H1 (cell line): ENCODE results near the gene HS6ST1. TPM values are rescaled to one million over a fixed set of nuclear protein-coding genes. Genes with fewer than 3 reads are reported as not detected.

Experiments used
- CHD2 ChIP-seq: IDR thresholded peaks from 2 replicates; pipeline ENCODE4 v1.6.1; 2012; ENCODE audit warnings: low read length, improper control_type of control experiment
- CREB1 ChIP-seq: IDR thresholded peaks from 2 replicates; pipeline ENCODE4 v1.6.1; 2012; ENCODE audit warnings: inconsistent platforms
- HDAC6 ChIP-seq: IDR thresholded peaks from one replicate; pipeline ENCODE4 v1.7.1; 2012; ENCODE audit warnings: low read depth, mild to moderate bottlenecking, inconsistent platforms, low read length, moderate library complexity
- RBBP5 ChIP-seq: IDR thresholded peaks from 2 replicates; pipeline ENCODE4 v1.7.1; 2012; ENCODE audit warnings: low read depth, mild to moderate bottlenecking, inconsistent platforms, low read length, moderate library complexity, borderline replicate concordance
- TCF12 ChIP-seq: IDR thresholded peaks from 2 replicates; pipeline ENCODE4 v1.6.1; 2011; ENCODE audit warnings: low read depth, mild to moderate bottlenecking, low read length
- polyA plus RNA-seq, 7 experiments: library from polyadenylated mRNA; depleted of rRNA in 3 of 7; stranded (reverse) in 5 of 7; unstranded in 2 of 7; fragments of >200 nt in 5 of 7; fragments of 200-250 nt in 2 of 7; gene quantifications; 1 replicate in 5 of 7; 2 replicates in 1 of 7; 4 replicates in 1 of 7; pipeline versions ENCODE4 v1.2.1 to v1.2.3, GENCODE V29; 2011 to 2013; ENCODE audit warnings: missing spikeins in 2 of 7, mixed read lengths in 2 of 7
- total RNA-seq: library from RNA; stranded (reverse); fragmentation: NEBNext Ultra II Directional; extraction: Animal tissue kit (Norgen Biotek cat#: 25700); gene quantifications from 2 replicates; pipeline ENCODE4 v1.2.1, GENCODE V29; 2021

The HS6ST1 gene
- total and polyA plus RNA-seq, 2 of the 8 experiments (the other 6 are each of a cell fraction or from before 2014, with no cell fraction given) = 37.4 to 74.6 TPM

- no peak for TF ChIP-seq CREB1
- TF ChIP-seq HDAC6 = no peak
- TF ChIP-seq TCF12 = no peak
- TF ChIP-seq RBBP5 = no peak
- TF ChIP-seq CHD2 = no peak
Observed at GRCh38 chr2:128330583-128330982, 11.9 kb upstream of the HS6ST1 start (continued).
